CD1c-positive myeloid dendritic cell (primary cell): ENCODE data around the gene SIX3.

ENCODE experiments used
- DNase-seq: peaks from one replicate; pipeline ENCODE4 v3.0.0-alpha.2; 2016; ENCODE audit errors: extremely low spot score

SIX3 gene

DNA sequence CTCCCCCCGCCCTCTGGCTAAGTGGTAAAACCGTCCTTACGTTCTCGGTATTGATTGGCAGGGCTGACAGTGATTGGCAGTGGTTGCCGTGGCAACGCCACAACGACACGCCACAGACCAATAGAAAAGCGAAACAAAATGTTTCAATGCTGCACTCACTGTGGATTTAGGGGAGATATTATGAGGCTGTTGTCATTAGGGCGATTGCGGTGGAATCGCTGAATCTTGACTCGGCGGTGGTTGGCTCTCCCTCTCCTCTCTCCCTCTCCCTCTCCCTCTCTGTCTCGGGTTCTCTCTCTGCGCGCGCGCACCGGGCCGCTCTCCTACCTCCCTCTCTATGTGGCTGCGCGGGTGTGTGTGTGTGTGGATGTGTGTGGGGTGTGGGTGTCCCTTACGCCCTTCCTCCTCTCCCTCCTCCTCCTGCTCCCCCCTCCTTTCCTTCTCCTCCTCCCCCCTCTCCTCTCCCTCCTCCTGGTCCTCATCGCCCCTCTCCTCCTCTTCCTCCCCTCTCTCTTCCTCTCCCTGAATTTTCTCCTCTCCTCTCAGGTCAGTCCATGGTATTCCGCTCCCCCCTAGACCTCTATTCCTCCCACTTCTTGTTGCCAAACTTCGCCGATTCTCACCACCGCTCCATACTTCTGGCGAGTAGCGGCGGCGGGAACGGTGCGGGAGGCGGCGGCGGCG lies at the start of gene SIX3:
SIX3 (plus strand) TSS at position 152 of the 684 bp plus-strand sequence; CDS start at position 555, 403 bp downstream.
- DNase-seq: peak; percentile 29

- no peak for DNase-seq
These were observed 47.4 kb upstream of the SIX3 start for GRCh38 chr2:44894058-44894457.

GRCh38 chr2:44895061-44895460 lies 46.4 kb upstream of the SIX3 start:
- DNase-seq: no peak

DNA sequence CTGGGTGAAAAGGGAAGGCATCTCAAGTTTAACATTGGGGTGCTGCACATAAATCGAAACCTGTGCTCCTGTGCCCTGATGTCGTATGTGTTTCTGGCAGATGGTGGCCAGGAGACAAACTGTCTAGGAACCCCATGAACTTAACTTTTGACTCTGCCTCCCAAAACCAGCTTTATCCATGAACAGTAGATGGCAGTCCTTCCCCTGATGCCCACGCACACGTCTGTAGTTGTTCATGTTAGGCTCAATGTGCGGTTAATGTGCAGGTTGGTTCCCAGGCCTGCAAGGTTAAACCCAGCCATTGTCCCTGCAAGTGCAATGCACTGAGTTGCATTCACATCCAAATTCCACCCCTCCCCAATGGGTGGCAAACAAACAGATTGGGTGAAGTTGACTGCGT lies 44.1 kb upstream of the SIX3 start:
- DNase-seq: no peak

DNA sequence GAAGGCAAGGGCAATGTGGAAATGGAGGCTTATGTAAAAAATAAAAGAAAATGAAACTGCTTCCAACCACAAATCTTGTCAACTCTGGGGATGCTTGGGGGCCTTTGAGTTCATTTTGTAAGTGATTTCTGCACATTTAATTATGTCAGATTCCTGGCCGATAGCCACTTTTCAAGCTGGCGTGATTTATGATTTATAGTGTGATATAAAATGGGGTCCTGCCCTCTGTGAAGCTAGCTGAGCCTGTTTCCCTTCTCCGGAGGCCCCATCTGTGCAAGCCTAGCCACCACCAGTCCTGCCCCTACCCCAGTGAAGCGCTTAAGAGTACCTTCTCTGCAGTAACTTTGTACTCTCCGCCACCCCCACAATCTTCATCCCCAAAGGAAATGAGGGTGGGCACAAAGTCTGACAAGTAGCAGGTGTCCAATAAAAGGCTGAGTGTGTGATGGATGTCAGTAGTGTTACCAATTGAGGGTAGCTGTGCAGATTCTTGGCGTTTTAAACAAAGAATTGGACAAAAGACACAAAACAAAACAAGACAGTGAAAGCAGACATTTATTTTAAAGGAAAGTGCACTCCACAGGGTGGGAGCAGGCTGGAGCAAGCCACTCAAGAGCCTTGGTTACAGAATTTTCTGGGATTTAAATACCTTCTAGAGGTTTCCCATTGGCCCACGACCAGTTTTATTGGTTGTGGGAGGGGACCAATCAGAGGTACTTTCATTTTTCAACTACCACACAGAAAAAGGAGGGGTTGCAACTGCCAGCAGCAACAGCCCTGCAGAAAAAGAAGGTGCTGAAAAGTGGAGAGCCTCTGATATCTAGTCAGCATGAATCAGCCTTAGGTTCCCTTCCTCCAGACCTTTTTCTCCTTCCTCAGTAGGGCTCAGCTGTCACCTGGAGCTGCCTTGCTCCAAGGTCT lies 39.0 kb upstream of the SIX3 start:
- no peak for DNase-seq

DNA sequence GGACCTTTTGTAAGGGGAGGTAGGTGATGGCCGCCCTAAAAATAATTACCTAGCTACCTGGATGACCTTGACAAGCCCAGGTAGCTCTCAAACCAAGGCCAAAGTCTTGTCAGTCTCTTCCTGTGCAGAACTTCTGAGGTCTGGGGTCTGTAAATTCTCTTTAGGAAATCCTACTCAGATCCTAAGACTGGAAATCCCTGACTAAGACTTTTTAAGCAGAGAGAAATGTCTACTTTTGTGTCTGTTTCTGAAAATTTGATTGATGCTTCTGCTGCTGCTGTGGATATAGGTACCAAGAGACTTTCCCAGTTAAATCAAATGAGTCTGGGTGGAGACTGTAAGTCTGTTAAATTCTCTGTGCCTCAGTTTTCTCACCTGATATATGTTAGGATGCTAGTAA lies 36.9 kb upstream of the SIX3 start:
- DNase-seq: no peak

DNA sequence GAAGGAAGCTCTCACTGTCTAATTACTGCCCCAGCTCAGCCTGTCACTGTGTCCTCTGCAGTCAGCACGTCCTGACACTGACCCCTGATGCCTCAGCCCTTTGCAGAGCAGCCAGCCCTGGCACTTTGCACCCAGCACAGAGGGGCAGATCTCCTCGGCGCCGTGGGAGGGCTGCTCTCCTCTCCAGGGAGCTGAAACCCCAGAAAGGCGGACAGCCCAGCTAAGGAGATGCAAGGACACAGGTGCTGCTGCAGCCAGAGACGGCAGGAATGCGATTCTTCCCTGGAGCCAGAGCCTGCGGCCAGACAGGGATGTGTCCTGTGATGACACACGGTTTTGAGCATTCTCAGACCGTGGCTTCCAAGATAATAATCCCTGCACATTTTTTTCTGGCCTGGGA lies 34.5 kb upstream of the SIX3 start:
- DNase-seq: no peak

DNA sequence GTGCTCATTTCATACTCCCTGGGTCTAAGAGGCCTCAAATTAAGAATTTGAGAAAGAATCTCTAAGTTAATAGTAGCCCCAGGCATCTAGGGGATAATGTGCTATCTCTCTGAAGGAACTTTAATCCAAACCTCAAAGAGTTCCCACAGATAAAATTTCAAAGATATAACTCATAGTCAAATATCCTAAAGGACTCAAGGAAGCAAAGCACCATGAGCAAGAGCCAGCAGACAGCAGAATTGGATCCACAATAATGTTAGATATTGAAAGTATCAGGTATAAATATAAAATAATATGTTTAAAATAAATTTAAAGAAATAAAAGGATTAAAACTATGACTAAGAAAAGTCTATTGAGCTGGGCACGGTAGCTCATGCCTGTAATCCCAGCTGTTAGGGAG lies 31.7 kb upstream of the SIX3 start:
- DNase-seq: no peak

- no peak for DNase-seq
These were observed 28.8 kb upstream of the SIX3 start for GRCh38 chr2:44912660-44913059.

GRCh38 chr2:44916291-44916690 lies 25.2 kb upstream of the SIX3 start:
- no peak for DNase-seq

DNA sequence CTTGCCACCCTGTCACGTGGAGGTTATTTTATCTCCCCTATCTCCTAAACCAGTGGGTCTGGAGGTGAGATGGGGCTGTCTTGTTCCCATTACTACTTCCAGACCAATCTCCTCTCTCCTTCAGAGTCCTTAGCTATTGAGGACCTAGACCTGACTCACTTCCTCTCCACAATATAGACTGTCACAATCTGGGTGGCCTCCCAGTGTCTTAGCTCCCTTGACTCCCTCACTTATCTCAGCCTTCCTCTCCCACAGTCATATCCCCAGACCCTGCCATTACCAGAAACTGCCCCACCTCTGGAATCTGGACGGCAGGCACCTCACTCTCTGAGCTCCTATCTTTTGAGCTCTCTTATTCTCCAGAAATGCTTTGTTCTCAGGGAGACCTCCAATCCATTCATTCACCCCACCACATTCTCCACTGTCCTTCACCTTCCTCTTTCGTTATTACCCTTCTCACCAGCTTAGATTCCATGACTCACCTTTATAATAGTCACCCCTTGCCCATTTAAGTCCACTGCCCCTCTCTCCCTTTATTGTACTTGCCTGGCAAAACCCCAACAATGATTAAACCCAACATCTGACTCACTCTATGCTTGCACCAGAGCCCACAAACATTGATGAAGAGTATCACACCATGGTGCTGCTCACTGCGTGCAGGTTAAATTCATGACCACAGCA lies 23.3 kb upstream of the SIX3 start:
- no peak for DNase-seq

DNA sequence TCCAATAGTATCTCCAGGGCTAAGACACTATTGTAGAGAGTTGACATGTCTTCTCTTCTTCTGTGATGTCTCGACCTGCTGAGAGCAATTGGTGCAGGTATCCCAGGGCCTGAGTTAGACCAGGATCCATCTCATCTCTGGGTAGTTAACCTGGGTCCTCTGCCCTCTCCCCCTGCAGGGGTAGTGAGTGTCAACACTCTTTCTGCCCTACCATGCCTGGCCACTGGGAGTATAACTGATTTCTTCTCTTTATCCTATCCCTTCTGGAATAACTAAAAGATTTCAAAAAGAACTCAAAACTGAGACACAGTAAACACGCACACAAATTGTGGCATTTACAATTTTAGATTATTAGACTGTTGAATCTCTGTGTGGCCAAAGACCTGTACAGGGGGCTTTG lies 20.8 kb upstream of the SIX3 start:
- DNase-seq: no peak

GRCh38 chr2:44922776-44923175 lies 18.7 kb upstream of the SIX3 start:
- no peak for DNase-seq

DNA sequence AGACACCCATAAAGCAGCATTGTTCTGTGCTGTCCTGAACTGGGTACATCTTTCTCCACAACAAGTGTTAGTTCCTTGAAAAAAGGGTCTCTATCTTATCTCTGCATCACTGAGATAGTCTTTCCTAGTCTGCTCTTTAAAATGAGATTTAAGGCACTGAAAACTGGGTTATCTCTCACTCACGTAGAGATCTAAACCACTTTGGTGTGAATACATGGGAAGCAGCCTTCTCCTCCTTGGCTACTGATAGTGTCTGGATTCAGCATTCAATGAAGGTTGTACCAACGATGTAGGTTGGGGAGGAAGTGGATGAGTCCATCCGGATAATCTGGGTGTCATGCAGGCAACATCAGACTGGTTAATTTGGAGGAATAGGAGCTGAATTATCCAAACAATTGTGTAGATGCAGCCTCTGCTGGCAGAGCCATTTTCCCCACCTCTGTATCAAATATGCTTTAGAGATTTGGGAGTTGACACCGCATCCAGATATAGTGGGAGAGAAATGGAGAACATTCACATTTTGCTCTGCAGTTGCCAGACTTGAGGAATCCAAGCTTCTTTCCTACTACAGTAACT lies 15.9 kb upstream of the SIX3 start:
- DNase-seq: no peak

DNA sequence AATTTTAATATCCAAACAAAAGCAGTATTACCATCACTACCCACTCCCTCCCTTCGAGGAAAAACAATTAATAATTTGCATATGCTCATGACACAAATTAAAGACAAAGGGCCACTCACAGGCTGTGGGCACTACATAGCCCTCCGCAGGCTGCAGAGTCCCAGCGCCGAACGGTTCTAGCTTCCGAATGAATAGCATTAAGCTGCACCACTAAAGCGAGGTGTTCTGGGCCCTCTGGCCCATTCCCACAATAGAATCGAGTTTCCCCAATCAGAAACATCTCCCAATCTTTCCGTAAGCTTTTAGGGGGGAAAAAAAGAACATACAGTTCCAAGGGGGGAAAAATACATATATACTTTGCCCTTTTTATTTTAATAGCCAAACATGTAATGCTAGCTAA lies 14.5 kb upstream of the SIX3 start:
- no peak for DNase-seq

DNA sequence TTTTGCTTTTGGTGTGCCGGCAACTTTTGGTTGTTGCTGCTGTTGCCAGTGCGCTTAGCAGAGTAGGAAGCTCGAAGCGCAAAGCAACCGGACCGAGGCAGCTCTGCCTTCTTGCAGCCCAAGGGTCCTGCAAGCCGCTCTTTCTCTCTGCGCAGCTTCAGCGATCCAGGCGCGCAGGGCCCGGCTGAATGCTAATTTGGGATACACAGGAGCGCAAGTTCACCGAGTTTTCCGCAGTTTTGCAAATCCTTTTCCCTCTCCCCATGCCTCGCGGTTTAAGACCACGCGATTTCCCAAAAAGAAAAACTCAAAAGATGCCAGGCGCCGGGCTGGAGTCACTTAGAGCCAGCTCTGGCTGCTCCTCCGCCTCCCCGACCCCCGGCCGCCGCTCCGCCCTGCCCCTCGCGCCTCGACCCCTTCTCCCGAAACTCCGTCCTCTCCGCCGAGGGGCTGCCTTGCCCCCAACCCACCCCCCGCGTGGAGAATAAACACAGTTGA lies 13.5 kb upstream of the SIX3 start:
- DNase-seq: no peak

DNA sequence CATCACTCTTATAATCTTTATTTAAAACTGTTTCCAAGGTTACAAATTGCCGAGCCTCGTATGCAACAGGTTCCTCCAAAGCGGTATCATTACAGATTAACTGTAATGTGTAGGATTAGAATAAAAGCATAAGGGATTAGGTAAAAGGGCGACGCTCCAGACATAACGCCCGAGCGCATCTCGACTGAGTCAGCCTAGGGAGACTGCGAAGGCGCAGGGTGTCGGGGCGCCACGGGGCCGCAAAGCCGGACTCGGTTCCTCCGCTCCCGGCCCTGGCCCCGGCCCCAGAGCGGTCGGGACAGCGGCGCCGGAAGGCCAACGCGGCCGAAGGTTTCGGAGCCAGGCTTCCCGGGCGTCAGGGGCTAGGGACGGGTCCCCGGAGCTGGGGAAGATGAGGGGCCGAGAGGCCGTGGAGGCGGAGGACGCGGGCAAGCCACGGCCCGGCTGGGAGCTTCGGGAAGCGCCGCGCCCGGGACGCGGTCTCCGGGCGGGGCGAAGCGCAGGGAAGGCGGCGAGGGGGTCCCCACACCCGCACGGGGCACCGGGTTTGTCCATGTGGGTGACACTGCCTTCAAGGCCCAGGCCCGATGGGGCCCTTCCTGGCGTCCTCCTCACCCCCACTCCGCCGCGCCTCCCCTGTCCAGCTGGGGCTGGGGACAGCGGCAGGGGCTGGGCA lies 12.9 kb upstream of the SIX3 start:
- DNase-seq: no peak

DNA sequence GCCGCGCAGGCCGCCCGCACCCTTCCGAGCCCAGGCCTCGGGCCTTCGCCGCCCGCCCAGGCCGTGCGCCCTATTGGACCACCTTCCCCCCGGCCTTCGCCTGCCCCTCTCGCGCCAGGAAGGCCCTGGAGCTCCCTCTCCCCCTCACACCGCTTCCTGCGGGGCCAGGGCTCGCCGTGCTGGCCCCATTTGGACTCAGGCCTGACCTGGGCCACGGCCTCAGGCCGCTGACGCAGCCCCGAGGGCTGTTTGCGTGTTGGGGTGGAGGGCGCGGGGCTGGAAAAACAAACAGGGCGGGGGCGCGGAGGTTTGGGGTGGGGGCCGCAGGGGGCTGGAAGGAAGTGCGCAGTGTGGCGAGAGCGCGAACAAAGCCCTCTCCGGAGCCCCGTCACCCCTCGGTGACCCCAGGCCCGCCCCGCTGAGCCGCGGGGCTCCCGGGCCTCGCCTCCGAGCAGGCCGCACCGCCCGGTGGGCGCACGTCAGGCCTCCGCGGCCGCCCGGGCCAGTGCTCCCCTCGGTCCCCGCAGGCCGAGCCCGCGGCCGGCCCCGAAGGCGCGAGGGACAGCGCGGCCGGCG lies 12.3 kb upstream of the SIX3 start:
- DNase-seq: no peak

GRCh38 chr2:44929735-44930273 lies 11.7 kb upstream of the SIX3 start:
- DNase-seq: peak; percentile 16

DNA sequence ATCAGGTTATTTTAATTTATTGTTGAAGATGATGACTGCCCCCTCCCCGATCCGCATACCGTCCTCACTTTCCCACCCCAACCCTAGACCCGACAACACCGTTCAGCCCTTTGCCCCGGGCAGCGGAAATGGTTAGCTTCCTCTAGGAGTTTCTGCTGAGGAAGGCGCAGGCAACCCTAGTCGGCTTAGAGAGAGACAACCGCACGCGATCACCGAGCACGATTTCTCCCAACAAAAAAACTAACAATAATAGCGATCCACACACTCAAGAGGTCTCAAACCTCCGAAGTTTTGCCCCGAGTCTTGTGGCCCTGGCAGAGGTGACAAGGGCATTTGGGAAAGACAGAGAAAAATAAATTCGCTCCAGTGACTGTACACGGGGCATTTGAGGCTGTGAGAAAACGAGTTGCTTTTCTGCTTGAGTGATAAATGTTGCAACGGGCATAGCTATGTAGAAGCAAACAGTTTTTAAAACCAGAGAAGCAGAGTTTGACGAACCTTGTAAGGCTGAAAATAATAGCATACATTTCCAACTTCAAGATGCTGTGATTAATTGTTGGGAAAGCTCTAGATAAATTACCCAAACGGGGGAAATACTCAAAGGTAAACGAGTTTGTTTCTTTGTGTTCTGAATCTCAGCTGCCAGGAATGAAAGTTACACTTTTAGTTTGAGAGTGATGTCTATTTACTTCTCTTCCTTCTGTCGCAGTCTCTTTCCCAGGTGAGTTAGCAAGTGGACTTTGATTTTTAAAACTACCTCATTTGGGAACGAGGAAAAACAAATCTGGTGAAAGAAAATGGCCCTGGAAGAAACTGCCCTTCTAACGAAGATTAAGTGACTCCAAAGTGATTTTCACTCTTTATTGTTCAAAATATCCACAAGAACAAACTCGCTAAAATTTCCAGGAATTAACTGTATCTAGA lies 11.0 kb upstream of the SIX3 start:
- no peak for DNase-seq
